Hematopoietic multipotent progenitor cell treated with erythropoietin and hydrocortisone succinate and interleukin-3 and kit ligand, for 17 days (in vitro differentiated cells): Measurements from ENCODE around the gene LMNTD1.
"Not testable (repeated sequence)": the region's sequence is repeated elsewhere in the genome, so short reads cannot be mapped to it uniquely, and the experiment has no call there.

Experiments used
- DNase-seq: peaks from one replicate; pipeline ENCODE4 v3.0.0-alpha.2; 2015; ENCODE audit warnings: low spot score

Gene LMNTD1

GRCh38 chr12:25433024-25433423 lies 120.1 kb downstream of the LMNTD1 start:
- no peak for DNase-seq

- no peak for DNase-seq
Observed at GRCh38 chr12:25427337-25428249, 125.5 kb downstream of the LMNTD1 start.

GRCh38 chr12:25426821-25427220 lies 126.3 kb downstream of the LMNTD1 start:
- DNase-seq, result not testable (repeated sequence)
